HEK293 (cell line): ENCODE measurements around the gene SPOCK1.

ENCODE experiments used
- KLF8 ChIP-seq: fragments of 450-650 bp; formaldehyde crosslinking; IDR thresholded peaks from 2 replicates; pipeline ENCODE4 v1.5.1; 2016; ENCODE audit warnings: missing biosample characterization, missing genetic modification characterization
- MEIS1 ChIP-seq: sonication (generic); formaldehyde crosslinking; IDR thresholded peaks from 2 replicates; pipeline ENCODE4 v1.8.1; 2022; ENCODE audit warnings: missing genetic modification reagents, mild to moderate bottlenecking, borderline replicate concordance
- YY1 ChIP-seq: fragments of 450-650 bp; formaldehyde crosslinking; IDR thresholded peaks from 2 replicates; pipeline ENCODE4 v1.5.1; 2018; ENCODE audit warnings: missing biosample characterization, missing genetic modification characterization
- ZBTB10 ChIP-seq: fragments of 450-650 bp; formaldehyde crosslinking; IDR thresholded peaks from 2 replicates; pipeline ENCODE4 v1.5.1; 2016; ENCODE audit warnings: missing biosample characterization, missing genetic modification characterization
- ZFP69B ChIP-seq: fragments of 450-650 bp; formaldehyde crosslinking; IDR thresholded peaks from 2 replicates; pipeline ENCODE4 v1.5.1; 2016; ENCODE audit warnings: missing biosample characterization, missing genetic modification characterization
- ZNF169 ChIP-seq: fragments of 450-650 bp; formaldehyde crosslinking; IDR thresholded peaks from 2 replicates; pipeline ENCODE4 v1.5.1; 2016; ENCODE audit warnings: missing biosample characterization, missing genetic modification characterization
- ZNF335 ChIP-seq: fragments of 450-650 bp; formaldehyde crosslinking; conservative IDR thresholded peaks from 2 replicates; pipeline ENCODE4 v1.5.1; 2016; ENCODE audit warnings: missing biosample characterization, missing genetic modification characterization
- ZNF596 ChIP-seq: fragments of 450-650 bp; IDR thresholded peaks from 2 replicates; pipeline ENCODE4 v1.5.0; 2018; ENCODE audit warnings: missing biosample characterization, mild to moderate bottlenecking, missing genetic modification characterization, moderate library complexity
- TF ChIP-seq, protein P1 (sequence below): fragments of 450-650 bp; formaldehyde crosslinking; IDR thresholded peaks from 2 replicates; pipeline ENCODE4 v1.5.1; 2016; ENCODE audit warnings: missing biosample characterization, missing genetic modification characterization
- TF ChIP-seq, protein P2 (sequence below): fragments of 450-650 bp; formaldehyde crosslinking; IDR thresholded peaks from 2 replicates; pipeline ENCODE4 v1.5.1; 2016; ENCODE audit warnings: missing biosample characterization, missing genetic modification characterization

DNA sequence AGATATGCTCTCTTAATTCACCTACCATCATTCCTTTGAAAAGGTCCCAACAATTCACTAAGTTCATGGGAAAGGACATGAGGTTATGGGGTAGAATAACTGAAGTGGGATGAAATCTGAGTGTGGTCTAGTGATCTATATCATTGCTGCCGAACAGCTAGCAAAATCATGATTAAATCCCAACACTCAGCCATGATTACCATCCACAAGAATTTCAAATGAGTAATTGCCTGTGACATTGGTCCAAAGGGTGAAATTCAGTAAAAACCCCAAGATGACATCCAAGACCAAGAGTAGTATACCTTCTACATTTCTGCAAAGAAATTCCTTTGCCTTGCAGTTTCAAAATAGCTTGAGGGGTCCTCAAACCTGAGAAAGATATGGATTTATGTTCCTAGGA, 225.6 kb downstream of the SPOCK1 start:
- TF ChIP-seq YY1 (tag by site-specific recombination) (no peak), ZFP69B (tag by site-specific recombination) (no peak), ZBTB10 (tag by site-specific recombination) (no peak), ZNF596 (tag by site-specific recombination) (no peak), ZNF335 (no peak), ZNF169 (tag by site-specific recombination) (no peak), KLF8 (no peak), MEIS1 (CRISPR knock-in tag) (no peak)
- TF ChIP-seq, protein P1, sequence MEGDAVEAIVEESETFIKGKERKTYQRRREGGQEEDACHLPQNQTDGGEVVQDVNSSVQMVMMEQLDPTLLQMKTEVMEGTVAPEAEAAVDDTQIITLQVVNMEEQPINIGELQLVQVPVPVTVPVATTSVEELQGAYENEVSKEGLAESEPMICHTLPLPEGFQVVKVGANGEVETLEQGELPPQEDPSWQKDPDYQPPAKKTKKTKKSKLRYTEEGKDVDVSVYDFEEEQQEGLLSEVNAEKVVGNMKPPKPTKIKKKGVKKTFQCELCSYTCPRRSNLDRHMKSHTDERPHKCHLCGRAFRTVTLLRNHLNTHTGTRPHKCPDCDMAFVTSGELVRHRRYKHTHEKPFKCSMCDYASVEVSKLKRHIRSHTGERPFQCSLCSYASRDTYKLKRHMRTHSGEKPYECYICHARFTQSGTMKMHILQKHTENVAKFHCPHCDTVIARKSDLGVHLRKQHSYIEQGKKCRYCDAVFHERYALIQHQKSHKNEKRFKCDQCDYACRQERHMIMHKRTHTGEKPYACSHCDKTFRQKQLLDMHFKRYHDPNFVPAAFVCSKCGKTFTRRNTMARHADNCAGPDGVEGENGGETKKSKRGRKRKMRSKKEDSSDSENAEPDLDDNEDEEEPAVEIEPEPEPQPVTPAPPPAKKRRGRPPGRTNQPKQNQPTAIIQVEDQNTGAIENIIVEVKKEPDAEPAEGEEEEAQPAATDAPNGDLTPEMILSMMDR (tag by site-specific recombination) = no peak
- TF ChIP-seq, protein P2, sequence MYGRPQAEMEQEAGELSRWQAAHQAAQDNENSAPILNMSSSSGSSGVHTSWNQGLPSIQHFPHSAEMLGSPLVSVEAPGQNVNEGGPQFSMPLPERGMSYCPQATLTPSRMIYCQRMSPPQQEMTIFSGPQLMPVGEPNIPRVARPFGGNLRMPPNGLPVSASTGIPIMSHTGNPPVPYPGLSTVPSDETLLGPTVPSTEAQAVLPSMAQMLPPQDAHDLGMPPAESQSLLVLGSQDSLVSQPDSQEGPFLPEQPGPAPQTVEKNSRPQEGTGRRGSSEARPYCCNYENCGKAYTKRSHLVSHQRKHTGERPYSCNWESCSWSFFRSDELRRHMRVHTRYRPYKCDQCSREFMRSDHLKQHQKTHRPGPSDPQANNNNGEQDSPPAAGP (tag by site-specific recombination) = no peak
